Testis (tissue), 2 donors: ENCODE measurements around the gene TINAGL1.

ENCODE experiments used
- POLR2A ChIP-seq: fragments of 450-650 bp; IDR thresholded peaks from one replicate; pipeline ENCODE4 v1.6.1; 2017; ENCODE audit warnings: antibody characterized with exemption, mild to moderate bottlenecking, moderate library complexity
- TF ChIP-seq, protein P1 (sequence below), 3 experiments: fragments of 450-650 bp in 2 of 3; fragments of 200-600 bp in 1 of 3; sonication (generic) in 1 of 3; IDR thresholded peaks; one replicate each; pipeline ENCODE4 v1.5.1; 2016 to 2019; ENCODE audit warnings: antibody characterized with exemption in 3 of 3, mild to moderate bottlenecking in 2 of 3, moderate library complexity in 1 of 3

DNA sequence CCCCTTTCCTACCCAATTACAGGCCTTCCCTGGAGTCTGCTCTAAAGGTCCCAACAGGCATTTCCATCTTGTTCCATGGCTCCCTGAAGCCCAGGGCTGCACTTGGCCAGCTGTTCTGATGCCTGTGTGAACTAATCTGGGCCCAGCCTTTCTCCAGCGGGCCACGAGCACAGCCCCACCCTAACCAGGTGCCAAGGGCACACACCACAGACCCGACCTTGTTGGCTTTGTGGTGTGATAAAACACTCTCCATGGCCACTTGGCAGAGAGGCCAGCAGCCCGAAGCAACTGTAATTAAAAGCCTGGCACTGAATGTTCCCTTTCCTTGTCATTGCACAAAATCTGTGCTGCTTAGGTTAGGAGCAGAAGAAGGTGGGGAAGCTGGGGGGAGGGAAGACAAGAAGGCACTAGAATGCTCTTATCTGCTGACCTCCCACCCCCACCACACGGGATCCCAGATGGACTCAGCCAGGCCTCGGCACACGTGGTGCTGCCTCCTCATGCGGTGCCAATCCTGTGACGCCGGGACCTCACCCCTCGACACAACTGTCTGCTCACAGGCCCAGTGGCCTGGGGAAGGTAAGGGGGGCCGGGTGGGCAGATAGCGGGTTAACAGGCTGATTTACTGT lies 51.1 kb downstream of the TINAGL1 start:
- TF ChIP-seq POLR2A = no peak
- TF ChIP-seq, protein P1, sequence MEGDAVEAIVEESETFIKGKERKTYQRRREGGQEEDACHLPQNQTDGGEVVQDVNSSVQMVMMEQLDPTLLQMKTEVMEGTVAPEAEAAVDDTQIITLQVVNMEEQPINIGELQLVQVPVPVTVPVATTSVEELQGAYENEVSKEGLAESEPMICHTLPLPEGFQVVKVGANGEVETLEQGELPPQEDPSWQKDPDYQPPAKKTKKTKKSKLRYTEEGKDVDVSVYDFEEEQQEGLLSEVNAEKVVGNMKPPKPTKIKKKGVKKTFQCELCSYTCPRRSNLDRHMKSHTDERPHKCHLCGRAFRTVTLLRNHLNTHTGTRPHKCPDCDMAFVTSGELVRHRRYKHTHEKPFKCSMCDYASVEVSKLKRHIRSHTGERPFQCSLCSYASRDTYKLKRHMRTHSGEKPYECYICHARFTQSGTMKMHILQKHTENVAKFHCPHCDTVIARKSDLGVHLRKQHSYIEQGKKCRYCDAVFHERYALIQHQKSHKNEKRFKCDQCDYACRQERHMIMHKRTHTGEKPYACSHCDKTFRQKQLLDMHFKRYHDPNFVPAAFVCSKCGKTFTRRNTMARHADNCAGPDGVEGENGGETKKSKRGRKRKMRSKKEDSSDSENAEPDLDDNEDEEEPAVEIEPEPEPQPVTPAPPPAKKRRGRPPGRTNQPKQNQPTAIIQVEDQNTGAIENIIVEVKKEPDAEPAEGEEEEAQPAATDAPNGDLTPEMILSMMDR (IDR thresholded peaks at IDR 0.05) = no peak
